Stimulated activated CD8-positive, alpha-beta memory T cell treated with anti-CD3 and anti-CD28 coated beads, Interleukin-4, amount 100 ng/mL, for 4 hours (primary cell): ENCODE results near the gene MTRF1.

ENCODE experiments used
- DNase-seq, 2 donors: peaks; one replicate each; pipeline ENCODE4 v3.0.0-alpha.2; 2020; ENCODE audit warnings: low read depth in 2 of 2, low spot score in 1 of 2

The MTRF1 gene

GRCh38 chr13:41263261-41263971 is at the start of gene MTRF1:
Gene MTRF1 (minus strand): TSS chr13:41263576. CDS start chr13:41260907, 2,669 bp downstream.
- peak; percentile 49 to 60 for DNase-seq

- no peak for DNase-seq
Measured at GRCh38 chr13:41313117-41313516, 49.7 kb upstream of the MTRF1 start.

- no peak for DNase-seq
Measured at GRCh38 chr13:41312176-41312500, 48.8 kb upstream of the MTRF1 start.

GRCh38 chr13:41311406-41312175 is 48.2 kb upstream of the MTRF1 start:
- peak in 1 of 2 donors; percentile 12 for DNase-seq

- peak; percentile 93 to 94 for DNase-seq
Measured at GRCh38 chr13:41310963-41311405, 47.6 kb upstream of the MTRF1 start, which contains the start of gene NAA16. Gene NAA16 (plus strand): TSS chr13:41311267. CDS start chr13:41311529, 262 bp downstream.

GRCh38 chr13:41307884-41308640 is 44.7 kb upstream of the MTRF1 start:
- DNase-seq: no peak

- no peak for DNase-seq
Measured at GRCh38 chr13:41306271-41307145, 43.1 kb upstream of the MTRF1 start.

- no peak for DNase-seq
Measured at GRCh38 chr13:41304551-41304950, 41.2 kb upstream of the MTRF1 start.

- no peak for DNase-seq
Measured at GRCh38 chr13:41302743-41303142, 39.4 kb upstream of the MTRF1 start.

GRCh38 chr13:41299316-41300094 is 36.1 kb upstream of the MTRF1 start:
- no peak for DNase-seq

- DNase-seq: no peak
Measured at GRCh38 chr13:41296879-41297646, 33.7 kb upstream of the MTRF1 start.

GRCh38 chr13:41295973-41296372 is 32.6 kb upstream of the MTRF1 start:
- no peak for DNase-seq

GRCh38 chr13:41294914-41295313 is 31.5 kb upstream of the MTRF1 start:
- no peak for DNase-seq

- DNase-seq: no peak
Measured at GRCh38 chr13:41293272-41293671, 29.9 kb upstream of the MTRF1 start.

GRCh38 chr13:41291246-41291645 is 27.9 kb upstream of the MTRF1 start:
- DNase-seq: no peak

GRCh38 chr13:41289463-41289881 is 26.1 kb upstream of the MTRF1 start:
- no peak for DNase-seq

GRCh38 chr13:41286370-41286769 is 23.0 kb upstream of the MTRF1 start:
- DNase-seq: no peak

- no peak for DNase-seq
Measured at GRCh38 chr13:41284512-41285288, 21.3 kb upstream of the MTRF1 start.
